Endodermal cell (in vitro differentiated cells): ENCODE results near the gene TMEM44. TPM values are rescaled to one million over a fixed set of nuclear protein-coding genes. Genes with fewer than 3 reads are reported as not detected.

Experiments used
- DNase-seq: peaks from one replicate; pipeline ENCODE4 v3.0.0-alpha.2; 2017
- H3K27ac ChIP-seq: 2 replicates; pipeline ENCODE4 v1.5.1; 2013; ENCODE audit warnings: mild to moderate bottlenecking, low read depth, low read length, moderate library complexity
- H3K27me3 ChIP-seq: 2 replicates; pipeline ENCODE4 v1.6.1; 2013; ENCODE audit warnings: mild to moderate bottlenecking, low read length, moderate library complexity; ENCODE audit not compliant: insufficient read depth, control insufficient read depth, poor library complexity, severe bottlenecking
- H3K36me3 ChIP-seq: 2 replicates; pipeline ENCODE4 v1.7.0; 2013; ENCODE audit warnings: mild to moderate bottlenecking, low read length, moderate library complexity; ENCODE audit not compliant: control insufficient read depth, insufficient read depth
- H3K4me1 ChIP-seq: one replicate; pipeline ENCODE4 v1.7.0; 2013; ENCODE audit warnings: low read length; ENCODE audit not compliant: control insufficient read depth, insufficient read depth
- H3K4me3 ChIP-seq: 2 replicates; pipeline ENCODE4 v1.5.1; 2013; ENCODE audit warnings: mild to moderate bottlenecking, low read length, moderate library complexity
- H3K9ac ChIP-seq: 2 replicates; pipeline ENCODE4 v1.6.1; 2013; ENCODE audit warnings: mild to moderate bottlenecking, low read length, moderate library complexity; ENCODE audit not compliant: poor library complexity, severe bottlenecking; ENCODE audit errors: extremely low read depth
- H3K9me3 ChIP-seq: 2 replicates; pipeline ENCODE4 v1.6.1; 2013; ENCODE audit warnings: mild to moderate bottlenecking, low read length, moderate library complexity; ENCODE audit not compliant: control insufficient read depth
- H3K27ac Mint-ChIP-seq: 2 replicates; pipeline ENCODE4 v1.8.0; 2020; ENCODE audit warnings: mixed read lengths
- H3K27me3 Mint-ChIP-seq: 2 replicates; pipeline ENCODE4 v1.8.0; 2021; ENCODE audit warnings: mild to moderate bottlenecking, mixed read lengths; ENCODE audit not compliant: insufficient read depth
- H3K36me3 Mint-ChIP-seq: 2 replicates; pipeline ENCODE4 v1.8.0; 2020; ENCODE audit warnings: low read depth, mixed read lengths
- H3K4me1 Mint-ChIP-seq: 2 replicates; pipeline ENCODE4 v1.8.0; 2020; ENCODE audit warnings: mixed read lengths
- H3K4me3 Mint-ChIP-seq: 2 replicates; pipeline ENCODE4 v1.8.0; 2020; ENCODE audit warnings: mild to moderate bottlenecking, moderate library complexity, mixed read lengths
- H3K9me3 Mint-ChIP-seq: 2 replicates; pipeline ENCODE4 v1.8.0; 2020; ENCODE audit warnings: mild to moderate bottlenecking, mixed read lengths
- CTCF ChIP-seq: fragments of 200-600 bp; sonication (generic); conservative IDR thresholded peaks from 2 replicates; pipeline ENCODE4 v1.5.0; 2021; ENCODE audit warnings: antibody characterized with exemption, mild to moderate bottlenecking
- WGBS, 2 experiments: methylation state at CpG; one replicate each; pipeline versions ENCODE4 v1.1.5 to v1.1.7; 2013; ENCODE audit warnings: missing lambda C conversion rate in 2 of 2, mixed read lengths in 1 of 2; ENCODE audit not compliant: insufficient coverage in 1 of 2, insufficient read length in 1 of 2; 5-methylcytosine and 5-hydroxymethylcytosine counted together
- total RNA-seq, 2 donors: library from RNA; stranded (reverse); fragmentation: NEBNext Ultra II Directional in 1 of 2; extraction: Animal tissue kit (Norgen Biotek cat#: 25700) in 1 of 2; gene quantifications; 2 replicates in 1 of 2; 3 replicates in 1 of 2; pipeline ENCODE4 v1.2.1, GENCODE V29; 2021

Gene TMEM44
- total RNA-seq, 2 donors from 2014 or later = 31.0 to 34.4 TPM

GRCh38 chr3:194637541-194638400, 4.6 kb upstream of the TMEM44 start:
- Mint-ChIP-seq H3K9me3 (no peaks in the 10 kb centered on the region), H3K27ac (peak overlapping the region; percentile 81), H3K27me3 (no peaks in the 10 kb centered on the region), H3K4me3 (no peak overlapping the region), H3K4me1 (peaks cover 20% of the 10 kb centered on the region), H3K36me3 (peaks cover 22% of the 10 kb centered on the region)
- Histone ChIP-seq H3K4me1 (no peaks in the 10 kb centered on the region), H3K27ac (no peak overlapping the region), H3K27me3 (no peaks in the 10 kb centered on the region), H3K4me3 (no peak overlapping the region), H3K9me3 (no peaks in the 10 kb centered on the region), H3K9ac (no peak overlapping the region), H3K36me3 (peaks cover 23% of the 10 kb centered on the region)
- 90 to 94% methylated on average over 13 to 22 of the region's 22 CpGs for WGBS, 2 experiments
- TF ChIP-seq CTCF = no peak
- DNase-seq = no peak

GRCh38 chr3:194637066-194637465, 3.8 kb upstream of the TMEM44 start:
- no peaks in the 10 kb centered on the region for H3K27me3 ChIP-seq
- TF ChIP-seq CTCF = no peak
- no peak overlapping the region for H3K27ac ChIP-seq
- H3K27ac Mint-ChIP-seq = peak overlapping the region; percentile 81
- peaks cover 20% of the 10 kb centered on the region for H3K4me1 Mint-ChIP-seq
- peaks cover 17% of the 10 kb centered on the region for H3K36me3 ChIP-seq
- WGBS, 2 experiments = 72 to 86% methylated on average over 3 of the region's 3 CpGs
- no peaks in the 10 kb centered on the region for H3K9me3 Mint-ChIP-seq
- H3K9ac ChIP-seq = no peak overlapping the region
- peaks cover 17% of the 10 kb centered on the region for H3K36me3 Mint-ChIP-seq
- no peak overlapping the region for H3K4me3 ChIP-seq
- H3K27me3 Mint-ChIP-seq = no peaks in the 10 kb centered on the region
- H3K9me3 ChIP-seq = no peaks in the 10 kb centered on the region
- no peak overlapping the region for H3K4me3 Mint-ChIP-seq
- H3K4me1 ChIP-seq = no peaks in the 10 kb centered on the region
- DNase-seq = peak; percentile 64

GRCh38 chr3:194632809-194633348, 340 bp downstream of the TMEM44 start:
- H3K27ac ChIP-seq = no peak overlapping the region
- peak overlapping the region; percentile 78 for H3K27ac Mint-ChIP-seq
- H3K4me3 Mint-ChIP-seq = peak overlapping the region; percentile 80
- DNase-seq = peak; percentile 77
- WGBS, 2 experiments = 1 to 3% methylated on average over 21 to 56 of the region's 56 CpGs
- H3K9me3 Mint-ChIP-seq = peaks cover 16% of the 10 kb centered on the region
- no peak for TF ChIP-seq CTCF
- H3K4me1 Mint-ChIP-seq = peaks cover 12% of the 10 kb centered on the region
- H3K36me3 ChIP-seq = peaks cover 25% of the 10 kb centered on the region
- H3K9ac ChIP-seq = peak overlapping the region; percentile 38
- H3K27me3 Mint-ChIP-seq = no peaks in the 10 kb centered on the region
- H3K36me3 Mint-ChIP-seq = peaks cover 20% of the 10 kb centered on the region
- peaks cover 28% of the 10 kb centered on the region for H3K9me3 ChIP-seq
- H3K4me3 ChIP-seq = peak overlapping the region; percentile 87
- H3K27me3 ChIP-seq = no peaks in the 10 kb centered on the region
- no peaks in the 10 kb centered on the region for H3K4me1 ChIP-seq
